HUES6 (cell line): ENCODE measurements around the gene ZNF821.
"Not testable (repeated sequence)": the region's sequence is repeated elsewhere in the genome, so short reads cannot be mapped to it uniquely, and the experiment has no call there.

Source experiments
- H3K27ac ChIP-seq: 2 replicates; pipeline ENCODE4 v1.7.0; 2013; ENCODE audit warnings: low read depth, mild to moderate bottlenecking, low read length, inconsistent platforms
- H3K27me3 ChIP-seq: 2 replicates; pipeline ENCODE4 v1.6.1; 2013; ENCODE audit warnings: low read length; ENCODE audit not compliant: control insufficient read depth, insufficient read depth
- H3K36me3 ChIP-seq: 2 replicates; pipeline ENCODE4 v1.6.1; 2013; ENCODE audit warnings: low read length; ENCODE audit not compliant: control insufficient read depth, insufficient read depth
- H3K4me1 ChIP-seq: 2 replicates; pipeline ENCODE4 v1.6.1; 2013; ENCODE audit warnings: low read length; ENCODE audit not compliant: control insufficient read depth, insufficient read depth
- H3K4me3 ChIP-seq: 2 replicates; pipeline ENCODE4 v1.5.1; 2013; ENCODE audit warnings: low read depth, low read length
- H3K9ac ChIP-seq: one replicate; pipeline ENCODE4 v1.6.1; 2013; ENCODE audit warnings: mild to moderate bottlenecking, low read length
- H3K9me3 ChIP-seq: 2 replicates; pipeline ENCODE4 v1.6.1; 2013; ENCODE audit warnings: low read depth, low read length; ENCODE audit not compliant: control insufficient read depth, insufficient read depth

The ZNF821 gene

GRCh38 chr16:71920658-71921057, 36.7 kb upstream of the ZNF821 start:
- Histone ChIP-seq H3K27ac (no peak overlapping the region), H3K9ac (no peak overlapping the region), H3K4me1 (no peaks in the 10 kb centered on the region), H3K4me3 (no peak overlapping the region), H3K9me3 (0 out of 2 replicates have a peak, but pooled peaks cover 3% of the 10 kb centered on the region), H3K27me3 (no peaks in the 10 kb centered on the region), H3K36me3 (peaks cover 98% of the 10 kb centered on the region)

- Histone ChIP-seq H3K27me3 (no peaks in the 10 kb centered on the region), H3K27ac (peak overlapping the region; percentile 26; the same call in 1 of the 2 replicates), H3K36me3 (peaks cover 94% of the 10 kb centered on the region), H3K4me1 (no peaks in the 10 kb centered on the region), H3K9me3 (0 out of 2 replicates have a peak, but pooled peaks cover 3% of the 10 kb centered on the region), H3K4me3 (no peak overlapping the region), H3K9ac (no peak overlapping the region)
Observed at GRCh38 chr16:71919035-71919434, 35.1 kb upstream of the ZNF821 start.

GRCh38 chr16:71917900-71918299, 33.9 kb upstream of the ZNF821 start:
- Histone ChIP-seq H3K27me3 (no peaks in the 10 kb centered on the region), H3K9ac (no peak overlapping the region), H3K27ac (no peak overlapping the region), H3K9me3 (0 out of 2 replicates have a peak, but pooled peaks cover 3% of the 10 kb centered on the region), H3K36me3 (peaks cover 82% of the 10 kb centered on the region), H3K4me1 (no peaks in the 10 kb centered on the region), H3K4me3 (no peak overlapping the region)

- H3K9me3 ChIP-seq = peaks cover 8% of the 10 kb centered on the region; the same call in 1 of the 2 replicates
- H3K27me3 ChIP-seq = no peaks in the 10 kb centered on the region
- no peaks in the 10 kb centered on the region for H3K4me1 ChIP-seq
- H3K27ac ChIP-seq = no peak overlapping the region
- peaks cover 73% of the 10 kb centered on the region for H3K36me3 ChIP-seq
- H3K4me3 ChIP-seq = no peak overlapping the region
- no peak overlapping the region for H3K9ac ChIP-seq
Observed at GRCh38 chr16:71916397-71916920, 32.5 kb upstream of the ZNF821 start.

- Histone ChIP-seq H3K36me3 (peaks cover 67% of the 10 kb centered on the region), H3K9me3 (peaks cover 8% of the 10 kb centered on the region; the same call in 1 of the 2 replicates), H3K9ac (no peak overlapping the region), H3K27me3 (no peaks in the 10 kb centered on the region), H3K27ac (no peak overlapping the region), H3K4me3 (no peak overlapping the region), H3K4me1 (no peaks in the 10 kb centered on the region)
Observed at GRCh38 chr16:71915350-71915749, 31.4 kb upstream of the ZNF821 start.

GRCh38 chr16:71914802-71915201, 30.8 kb upstream of the ZNF821 start:
- no peaks in the 10 kb centered on the region for H3K4me1 ChIP-seq
- H3K27ac ChIP-seq = no peak overlapping the region
- no peak overlapping the region for H3K9ac ChIP-seq
- peaks cover 62% of the 10 kb centered on the region for H3K36me3 ChIP-seq
- no peaks in the 10 kb centered on the region for H3K27me3 ChIP-seq
- peaks cover 8% of the 10 kb centered on the region; the same call in 1 of the 2 replicates for H3K9me3 ChIP-seq
- no peak overlapping the region for H3K4me3 ChIP-seq

- no peak overlapping the region for H3K9ac ChIP-seq
- H3K9me3 ChIP-seq = peaks cover 5% of the 10 kb centered on the region; the same call in 1 of the 2 replicates
- no peak overlapping the region for H3K4me3 ChIP-seq
- H3K27ac ChIP-seq = no peak overlapping the region
- H3K4me1 ChIP-seq = no peaks in the 10 kb centered on the region
- H3K27me3 ChIP-seq = no peaks in the 10 kb centered on the region
- peaks cover 50% of the 10 kb centered on the region for H3K36me3 ChIP-seq
Observed at GRCh38 chr16:71912534-71913275, 28.7 kb upstream of the ZNF821 start.

GRCh38 chr16:71911121-71911520, 27.1 kb upstream of the ZNF821 start:
- peaks cover 5% of the 10 kb centered on the region; the same call in 1 of the 2 replicates for H3K9me3 ChIP-seq
- H3K4me3 ChIP-seq = no peak overlapping the region
- no peak overlapping the region for H3K27ac ChIP-seq
- peaks cover 34% of the 10 kb centered on the region for H3K36me3 ChIP-seq
- H3K27me3 ChIP-seq = no peaks in the 10 kb centered on the region
- H3K4me1 ChIP-seq = no peaks in the 10 kb centered on the region
- H3K9ac ChIP-seq = no peak overlapping the region

GRCh38 chr16:71905765-71906164, 21.8 kb upstream of the ZNF821 start:
- not testable (repeated sequence) for H3K27me3 ChIP-seq, H3K4me3 ChIP-seq, H3K27ac ChIP-seq, H3K9me3 ChIP-seq, H3K4me1 ChIP-seq, H3K9ac ChIP-seq
- peaks cover 13% of the 10 kb centered on the region for H3K36me3 ChIP-seq

- Histone ChIP-seq H3K27me3 (no peaks in the 10 kb centered on the region), H3K9me3 (no peaks in the 10 kb centered on the region; the same call in 1 of the 2 replicates), H3K36me3 (peaks cover 8% of the 10 kb centered on the region), H3K27ac (no peak overlapping the region), H3K4me3 (no peak overlapping the region), H3K9ac (no peak overlapping the region), H3K4me1 (no peaks in the 10 kb centered on the region)
Observed at GRCh38 chr16:71904239-71904638, 20.3 kb upstream of the ZNF821 start.

- H3K9ac ChIP-seq = no peak overlapping the region
- no peaks in the 10 kb centered on the region for H3K4me1 ChIP-seq
- H3K36me3 ChIP-seq = peaks cover 6% of the 10 kb centered on the region
- H3K9me3 ChIP-seq = no peaks in the 10 kb centered on the region
- no peaks in the 10 kb centered on the region for H3K27me3 ChIP-seq
- H3K4me3 ChIP-seq = no peak overlapping the region
- no peak overlapping the region for H3K27ac ChIP-seq
Observed at GRCh38 chr16:71903608-71904007, 19.6 kb upstream of the ZNF821 start.
